ENCODE results near the gene FAN1. TPM values are rescaled to one million over a fixed set of nuclear protein-coding genes. Genes with fewer than 3 reads are reported as not detected.

The FAN1 gene
- total and polyA plus RNA-seq, 2 of the 13 experiments (the other 11 are each of a cell fraction or from before 2014, with no cell fraction given): 10.8 to 20.1 TPM

DNA sequence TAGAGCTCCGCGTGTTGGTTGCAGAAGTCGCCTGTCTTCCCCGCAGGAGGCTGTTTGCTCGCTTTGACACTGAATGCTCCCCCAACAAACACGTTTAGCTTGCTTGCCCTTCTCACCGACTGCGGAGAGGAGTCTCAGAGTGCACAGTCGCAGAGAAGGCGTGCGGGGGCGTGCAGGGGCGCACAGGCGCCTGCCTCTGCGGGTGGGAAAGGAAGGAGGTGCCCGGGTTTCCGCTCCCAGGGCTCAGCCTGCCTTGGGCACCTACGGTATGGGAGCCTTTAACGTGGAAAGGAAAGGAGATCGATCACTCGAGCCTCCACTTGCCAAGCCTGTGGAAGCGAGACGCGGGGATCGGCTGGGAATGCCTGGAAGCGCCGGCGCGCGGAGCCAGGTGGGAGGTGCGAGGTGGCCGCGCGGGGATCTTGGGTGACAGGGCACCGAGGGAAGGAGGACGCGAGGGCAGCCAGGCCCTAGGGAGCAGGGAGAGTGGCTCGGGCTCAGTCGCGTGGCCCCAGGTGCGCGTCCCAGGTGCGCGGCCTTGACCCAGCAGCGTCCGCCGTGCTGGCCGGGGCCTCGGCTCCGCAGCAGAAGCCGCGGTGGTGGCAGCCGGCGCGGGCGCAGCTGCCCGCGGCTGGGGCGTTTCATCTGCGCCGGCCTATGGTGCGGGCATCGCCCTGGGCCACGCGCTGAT, at the start of gene FAN1 (continued):
- TF ChIP-seq ZNF230 (CRISPR knock-in tag; IDR thresholded peaks at IDR 0.05) (peak; percentile 73; the same call in 1 of the 2 replicates), RBM22 (optimal IDR thresholded peaks at IDR 0.05; ENCODE audit: low read length) (peak; percentile 50), KLF6 (CRISPR knock-in tag; IDR thresholded peaks at IDR 0.05) (peak; percentile 41; the same call in 1 of the 2 replicates), NCOA1 (CRISPR knock-in tag; IDR thresholded peaks at IDR 0.05) (no peak), ZNF644 (CRISPR knock-in tag; IDR thresholded peaks at IDR 0.05; ENCODE audit: low read depth) (no peak), YY1 (IDR thresholded peaks at IDR 0.05; ENCODE audit: insufficient read depth, insufficient replicate concordance, low read depth, low read length) (peak; percentile 88), CBFB (CRISPR knock-in tag; IDR thresholded peaks at IDR 0.05) (peak; percentile 83; the same call in 1 of the 2 replicates), ZNF781 (CRISPR knock-in tag; IDR thresholded peaks at IDR 0.05; ENCODE audit: borderline replicate concordance, not compliant biosample characterization) (peak; percentile 75), PRMT3 (CRISPR knock-in tag; IDR thresholded peaks at IDR 0.05; ENCODE audit: borderline replicate concordance, low read depth) (peak; percentile 70), KLF13 (CRISPR knock-in tag; IDR thresholded peaks at IDR 0.05) (no peak; the same call in 1 of the 2 replicates), ZNF121 (CRISPR knock-in tag; IDR thresholded peaks at IDR 0.05) (peak; percentile 37; the same call in 1 of the 2 replicates), ONECUT2 (CRISPR knock-in tag; IDR thresholded peaks at IDR 0.05) (peak; percentile 53; the same call in 1 of the 2 replicates), ZNF296 (CRISPR knock-in tag; conservative IDR thresholded peaks at IDR 0.05) (no peak), ZBTB20 (CRISPR knock-in tag; IDR thresholded peaks at IDR 0.05; ENCODE audit: borderline replicate concordance, low read depth) (peak; percentile 53; the same call in 1 of the 2 replicates), HOXA9 (CRISPR knock-in tag; IDR thresholded peaks at IDR 0.05; ENCODE audit: borderline replicate concordance) (no peak; the same call in 1 of the 2 replicates), SATB2 (CRISPR knock-in tag; IDR thresholded peaks at IDR 0.05) (peak; percentile 65; the same call in 1 of the 2 replicates), ZNF546 (CRISPR knock-in tag; conservative IDR thresholded peaks at IDR 0.05) (0 out of 2 replicates have a peak, but pooled peaks have one; percentile 39)
- TF ChIP-seq, protein P1, sequence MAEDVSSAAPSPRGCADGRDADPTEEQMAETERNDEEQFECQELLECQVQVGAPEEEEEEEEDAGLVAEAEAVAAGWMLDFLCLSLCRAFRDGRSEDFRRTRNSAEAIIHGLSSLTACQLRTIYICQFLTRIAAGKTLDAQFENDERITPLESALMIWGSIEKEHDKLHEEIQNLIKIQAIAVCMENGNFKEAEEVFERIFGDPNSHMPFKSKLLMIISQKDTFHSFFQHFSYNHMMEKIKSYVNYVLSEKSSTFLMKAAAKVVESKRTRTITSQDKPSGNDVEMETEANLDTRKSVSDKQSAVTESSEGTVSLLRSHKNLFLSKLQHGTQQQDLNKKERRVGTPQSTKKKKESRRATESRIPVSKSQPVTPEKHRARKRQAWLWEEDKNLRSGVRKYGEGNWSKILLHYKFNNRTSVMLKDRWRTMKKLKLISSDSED (CRISPR knock-in tag; IDR thresholded peaks at IDR 0.05): no peak
- TF ChIP-seq, protein P2, sequence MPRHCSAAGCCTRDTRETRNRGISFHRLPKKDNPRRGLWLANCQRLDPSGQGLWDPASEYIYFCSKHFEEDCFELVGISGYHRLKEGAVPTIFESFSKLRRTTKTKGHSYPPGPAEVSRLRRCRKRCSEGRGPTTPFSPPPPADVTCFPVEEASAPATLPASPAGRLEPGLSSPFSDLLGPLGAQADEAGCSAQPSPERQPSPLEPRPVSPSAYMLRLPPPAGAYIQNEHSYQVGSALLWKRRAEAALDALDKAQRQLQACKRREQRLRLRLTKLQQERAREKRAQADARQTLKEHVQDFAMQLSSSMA (CRISPR knock-in tag; IDR thresholded peaks at IDR 0.05): peak; percentile 69; the same call in 1 of the 2 replicates
- TF ChIP-seq, protein P3, sequence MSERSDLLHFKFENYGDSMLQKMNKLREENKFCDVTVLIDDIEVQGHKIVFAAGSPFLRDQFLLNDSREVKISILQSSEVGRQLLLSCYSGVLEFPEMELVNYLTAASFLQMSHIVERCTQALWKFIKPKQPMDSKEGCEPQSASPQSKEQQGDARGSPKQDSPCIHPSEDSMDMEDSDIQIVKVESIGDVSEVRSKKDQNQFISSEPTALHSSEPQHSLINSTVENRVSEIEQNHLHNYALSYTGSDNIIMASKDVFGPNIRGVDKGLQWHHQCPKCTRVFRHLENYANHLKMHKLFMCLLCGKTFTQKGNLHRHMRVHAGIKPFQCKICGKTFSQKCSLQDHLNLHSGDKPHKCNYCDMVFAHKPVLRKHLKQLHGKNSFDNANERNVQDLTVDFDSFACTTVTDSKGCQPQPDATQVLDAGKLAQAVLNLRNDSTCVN (CRISPR knock-in tag; IDR thresholded peaks at IDR 0.05; ENCODE audit: borderline replicate concordance): peak; percentile 85
- TF ChIP-seq, protein P4, sequence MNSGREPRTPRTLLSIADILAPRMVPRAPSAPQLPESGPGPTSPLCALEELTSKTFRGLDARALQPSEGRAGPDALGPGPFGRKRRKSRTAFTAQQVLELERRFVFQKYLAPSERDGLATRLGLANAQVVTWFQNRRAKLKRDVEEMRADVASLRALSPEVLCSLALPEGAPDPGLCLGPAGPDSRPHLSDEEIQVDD (CRISPR knock-in tag; IDR thresholded peaks at IDR 0.05; ENCODE audit: borderline replicate concordance): peak; percentile 47; the same call in 1 of the 2 replicates
- TF ChIP-seq, protein P5, sequence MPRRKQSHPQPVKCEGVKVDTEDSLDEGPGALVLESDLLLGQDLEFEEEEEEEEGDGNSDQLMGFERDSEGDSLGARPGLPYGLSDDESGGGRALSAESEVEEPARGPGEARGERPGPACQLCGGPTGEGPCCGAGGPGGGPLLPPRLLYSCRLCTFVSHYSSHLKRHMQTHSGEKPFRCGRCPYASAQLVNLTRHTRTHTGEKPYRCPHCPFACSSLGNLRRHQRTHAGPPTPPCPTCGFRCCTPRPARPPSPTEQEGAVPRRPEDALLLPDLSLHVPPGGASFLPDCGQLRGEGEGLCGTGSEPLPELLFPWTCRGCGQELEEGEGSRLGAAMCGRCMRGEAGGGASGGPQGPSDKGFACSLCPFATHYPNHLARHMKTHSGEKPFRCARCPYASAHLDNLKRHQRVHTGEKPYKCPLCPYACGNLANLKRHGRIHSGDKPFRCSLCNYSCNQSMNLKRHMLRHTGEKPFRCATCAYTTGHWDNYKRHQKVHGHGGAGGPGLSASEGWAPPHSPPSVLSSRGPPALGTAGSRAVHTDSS (CRISPR knock-in tag; conservative IDR thresholded peaks at IDR 0.05): no peak
- TF ChIP-seq, protein P6, sequence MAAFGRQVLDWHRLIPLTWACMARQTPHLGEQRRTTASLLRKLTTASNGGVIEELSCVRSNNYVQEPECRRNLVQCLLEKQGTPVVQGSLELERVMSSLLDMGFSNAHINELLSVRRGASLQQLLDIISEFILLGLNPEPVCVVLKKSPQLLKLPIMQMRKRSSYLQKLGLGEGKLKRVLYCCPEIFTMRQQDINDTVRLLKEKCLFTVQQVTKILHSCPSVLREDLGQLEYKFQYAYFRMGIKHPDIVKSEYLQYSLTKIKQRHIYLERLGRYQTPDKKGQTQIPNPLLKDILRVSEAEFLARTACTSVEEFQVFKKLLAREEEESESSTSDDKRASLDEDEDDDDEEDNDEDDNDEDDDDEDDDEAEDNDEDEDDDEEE (CRISPR knock-in tag; IDR thresholded peaks at IDR 0.05): peak; percentile 95
